UCSD-AML1 (cell line): Measurements from ENCODE around the gene OR7A5.
A peak's percentile ranks its signal among the peaks of the same experiment; 100 is the strongest.
"Not testable (repeated sequence)": the region's sequence is repeated elsewhere in the genome, so short reads cannot be mapped to it uniquely, and the experiment has no call there.

Experiments
- DNase-seq: peaks from one replicate; lab custom pipeline; 2025; ENCODE audit not compliant: unreplicated experiment; lab: John Stamatoyannopoulos, UW

OR7A5 gene

GRCh38 chr19:14835011-14835410 is at the start of gene OR7A5, which contains the start of gene OR7C1:
TSS of gene OR7A5 (minus strand) at chr19:14835185. CDS start at chr19:14828241, 6,944 bp downstream.
TSS of gene OR7C1 (minus strand) at chr19:14835185. CDS start at chr19:14800136, 35,049 bp downstream.
- no peak for DNase-seq

- no peak for DNase-seq
These were observed 36.7 kb upstream of the OR7A5 start for GRCh38 chr19:14871619-14872230.

- no peak for DNase-seq
These were observed 33.5 kb upstream of the OR7A5 start for GRCh38 chr19:14868497-14868896.

GRCh38 chr19:14848822-14849221 is 13.8 kb upstream of the OR7A5 start, which contains the start of gene OR7A10:
TSS of gene OR7A10 (minus strand) at chr19:14848922. CDS start at chr19:14841877, 7,045 bp downstream.
- no peak for DNase-seq

GRCh38 chr19:14843578-14843977 is 8.6 kb upstream of the OR7A5 start:
- no peak for DNase-seq

GRCh38 chr19:14843169-14843568 is 8.2 kb upstream of the OR7A5 start:
- DNase-seq = no peak

GRCh38 chr19:14840206-14840605 is 5.2 kb upstream of the OR7A5 start:
- no peak for DNase-seq

- no peak for DNase-seq
These were observed 2.4 kb upstream of the OR7A5 start for GRCh38 chr19:14837391-14837790.

GRCh38 chr19:14830702-14831101 is 4.3 kb downstream of the OR7A5 start:
- DNase-seq = no peak

- DNase-seq = no peak
These were observed 9.0 kb downstream of the OR7A5 start for GRCh38 chr19:14826006-14826405.

- DNase-seq = no peak
These were observed 13.0 kb downstream of the OR7A5 start for GRCh38 chr19:14821937-14822336.

GRCh38 chr19:14818588-14818987 is 16.4 kb downstream of the OR7A5 start:
- DNase-seq = no peak

GRCh38 chr19:14817052-14817451 is 17.9 kb downstream of the OR7A5 start:
- no peak for DNase-seq

GRCh38 chr19:14814982-14815652 is 19.9 kb downstream of the OR7A5 start:
- DNase-seq = no peak

GRCh38 chr19:14809272-14810057 is 25.5 kb downstream of the OR7A5 start:
- DNase-seq = no peak

- DNase-seq = no peak
These were observed 30.2 kb downstream of the OR7A5 start for GRCh38 chr19:14804765-14805164.

- no peak for DNase-seq
These were observed 36.2 kb downstream of the OR7A5 start for GRCh38 chr19:14798760-14799159.

- no peak for DNase-seq
These were observed 39.0 kb downstream of the OR7A5 start for GRCh38 chr19:14796021-14796420.

GRCh38 chr19:14795078-14795721 is 39.8 kb downstream of the OR7A5 start:
- DNase-seq = no peak

- not testable (repeated sequence) for DNase-seq
These were observed 42.7 kb downstream of the OR7A5 start for GRCh38 chr19:14792250-14792649.

- DNase-seq = peak; percentile 38
These were observed 48.5 kb downstream of the OR7A5 start for GRCh38 chr19:14786421-14786851.
